HG02973 (cell line): ENCODE measurements around the gene PARN.

Experiments
- ATAC-seq: cut with Tn5 transposase; IDR thresholded peaks from one replicate; pipeline ENCODE4 v1.9.1; 2021; ENCODE audit warnings: moderate library complexity; ENCODE audit not compliant: unreplicated experiment

PARN gene

DNA sequence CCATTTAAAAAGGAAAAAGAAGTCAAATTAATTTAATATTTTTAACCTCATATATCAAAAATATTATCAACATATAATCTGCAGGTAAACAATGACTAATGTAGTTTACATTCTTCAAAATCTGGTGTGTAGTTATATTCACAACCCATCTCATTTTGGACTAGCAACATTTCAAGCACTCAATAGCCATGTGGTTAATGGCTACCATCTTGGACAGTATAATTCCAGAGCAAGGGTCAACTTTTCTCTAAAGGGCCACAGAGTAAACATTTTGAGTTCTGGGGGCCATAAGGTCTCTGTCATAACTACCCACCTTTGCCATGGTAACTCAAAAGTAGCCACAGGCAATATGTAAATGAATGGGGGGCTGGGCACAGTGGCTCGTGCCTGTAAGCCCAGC is 153.9 kb downstream of the PARN start:
- no peak for ATAC-seq

DNA sequence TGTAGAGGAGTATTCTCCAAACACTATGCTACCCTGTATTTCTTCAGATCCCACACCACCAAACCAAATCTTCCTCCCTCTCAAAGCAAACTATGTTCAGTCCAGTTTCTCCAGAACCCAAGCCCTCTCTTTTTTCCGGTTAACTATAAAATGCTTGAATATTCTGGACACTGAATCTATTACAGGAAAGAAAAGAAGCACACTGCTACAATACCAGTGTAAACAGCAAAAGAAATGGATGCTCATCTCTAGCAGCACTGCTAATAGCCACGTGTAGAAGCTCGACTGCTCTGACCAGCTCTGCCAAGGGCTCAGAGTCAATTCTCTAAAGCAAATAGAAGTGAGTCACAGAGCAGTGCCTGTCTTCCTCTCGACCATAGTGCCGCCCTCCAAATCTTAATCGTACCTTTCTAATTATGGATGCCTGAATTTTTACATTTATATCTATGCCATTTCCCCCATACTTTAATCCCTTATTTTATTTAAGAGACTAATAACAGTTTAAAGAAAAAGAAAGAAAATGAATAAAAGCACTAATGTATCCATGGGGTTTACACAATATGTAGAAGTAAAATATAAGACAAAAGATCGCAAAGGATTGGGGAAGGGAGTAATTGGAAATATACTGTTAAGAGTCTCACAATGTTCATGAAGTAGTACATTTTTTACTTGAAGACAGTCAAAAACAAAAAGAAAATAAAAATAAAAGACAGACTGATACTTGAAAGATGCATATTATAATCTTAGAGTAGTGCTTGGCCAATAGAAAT is 154.5 kb downstream of the PARN start:
- no peak for ATAC-seq

DNA sequence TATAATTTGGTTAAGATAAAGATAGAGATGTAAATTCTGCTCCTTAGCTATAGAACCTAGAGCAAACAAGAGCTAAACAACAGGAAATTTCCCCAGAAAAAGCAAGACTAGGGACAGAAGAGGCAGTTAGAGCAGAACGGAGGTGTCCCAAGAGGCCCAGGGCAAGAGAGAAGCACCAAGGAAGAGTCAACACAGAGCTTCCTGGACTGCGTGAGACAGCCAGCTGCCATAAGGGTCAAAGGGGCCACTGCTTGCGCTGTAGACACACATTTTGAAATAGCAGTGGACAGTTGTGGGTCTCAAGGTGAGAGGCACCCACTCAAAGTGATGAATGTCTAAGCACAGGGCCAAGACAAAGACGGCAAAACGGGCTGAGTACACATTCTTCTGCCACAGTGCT is 156.6 kb downstream of the PARN start:
- no peak for ATAC-seq

DNA sequence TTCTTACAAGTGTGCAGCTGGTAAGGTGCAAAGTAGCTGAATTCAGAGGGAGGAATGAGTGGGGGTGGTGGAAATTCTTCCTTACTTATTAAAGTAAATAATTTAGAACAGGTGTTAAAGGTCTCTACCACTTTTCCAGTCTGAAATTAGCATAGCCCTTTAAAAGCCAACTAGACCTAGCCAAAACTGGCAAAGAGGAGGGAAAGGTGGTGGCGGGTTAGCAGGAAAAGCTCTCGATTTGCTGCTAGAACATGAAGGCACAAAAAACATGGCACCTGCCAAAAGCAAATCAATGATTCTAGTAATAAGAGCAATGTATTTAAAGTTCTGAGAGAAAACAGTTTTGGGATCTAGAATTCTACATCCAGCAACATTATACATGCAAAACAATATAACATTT is 157.7 kb downstream of the PARN start:
- ATAC-seq: no peak

DNA sequence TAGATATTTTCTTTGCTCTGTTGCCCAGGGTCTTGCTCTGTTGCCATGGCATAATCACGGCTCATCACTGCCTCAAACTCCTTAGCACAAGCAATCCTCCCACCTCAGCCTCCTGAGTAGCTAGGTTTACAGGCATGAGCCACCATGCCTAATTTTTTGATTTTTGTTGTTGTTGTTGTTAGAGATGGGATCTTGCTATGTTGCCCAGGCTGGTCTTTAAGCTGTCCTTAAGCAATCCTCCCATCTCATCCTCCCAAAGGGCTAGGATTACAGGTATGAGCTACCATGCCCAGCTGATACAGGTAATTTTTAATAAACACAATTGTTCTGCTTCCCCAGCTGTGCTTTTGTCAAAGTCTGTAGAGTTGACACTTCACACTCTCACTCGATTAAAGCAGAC is 159.3 kb downstream of the PARN start:
- ATAC-seq: no peak

DNA sequence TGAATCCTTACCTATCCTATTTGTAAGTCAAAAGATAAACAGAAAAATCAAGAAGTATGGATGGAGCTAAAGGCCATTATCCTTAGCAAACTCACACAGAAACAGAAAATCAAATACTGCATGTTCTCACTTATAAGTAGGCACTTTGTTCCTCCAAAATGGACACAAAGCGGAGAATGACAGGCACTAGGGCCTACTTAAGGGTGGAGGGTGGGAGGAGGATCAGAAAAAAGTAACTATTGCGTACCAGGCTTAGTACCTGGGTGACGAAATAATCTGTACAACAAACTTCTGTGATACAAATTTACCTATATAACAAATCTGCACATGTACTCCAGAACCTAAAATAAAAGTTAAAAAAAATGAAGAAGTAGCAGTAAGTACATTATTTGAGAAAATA is 164.3 kb downstream of the PARN start:
- ATAC-seq: no peak

DNA sequence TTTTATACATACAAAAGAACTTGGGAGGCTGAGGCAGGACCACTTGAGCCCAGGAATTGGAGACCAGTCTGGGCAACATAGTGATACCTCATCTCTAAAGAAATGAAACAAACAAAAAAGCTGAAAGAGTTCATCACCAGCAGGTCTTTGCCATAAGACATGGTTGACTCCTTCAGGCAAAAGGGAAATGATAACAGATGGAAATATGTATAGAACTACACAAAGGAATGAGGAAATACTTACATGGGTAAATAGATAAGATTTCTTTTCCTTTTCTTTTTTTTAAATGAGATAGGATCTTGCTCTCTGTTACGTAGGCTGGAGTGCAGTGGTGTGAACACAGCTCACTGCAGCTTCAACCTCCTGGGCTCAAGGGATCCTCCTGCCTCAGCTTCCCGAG is 165.3 kb downstream of the PARN start:
- no peak for ATAC-seq

DNA sequence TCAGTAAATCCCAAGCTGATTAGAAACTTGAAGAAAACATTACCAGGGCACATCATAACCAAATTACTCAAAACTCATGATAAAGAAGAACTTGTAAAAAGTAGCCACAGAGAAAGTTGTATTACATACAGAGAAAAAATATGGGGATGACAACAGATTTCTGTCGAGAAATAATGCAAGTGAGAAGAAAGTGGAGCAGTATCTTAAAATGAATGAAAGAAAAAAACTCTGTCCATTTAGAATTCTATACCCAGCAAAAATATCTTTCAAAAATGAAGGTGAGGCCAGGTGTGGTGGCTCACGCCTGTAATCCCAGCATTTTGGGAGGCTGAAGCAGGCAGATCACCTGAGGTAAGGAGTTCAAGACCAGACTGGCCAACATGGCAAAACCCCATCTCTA is 165.9 kb downstream of the PARN start:
- ATAC-seq: no peak

DNA sequence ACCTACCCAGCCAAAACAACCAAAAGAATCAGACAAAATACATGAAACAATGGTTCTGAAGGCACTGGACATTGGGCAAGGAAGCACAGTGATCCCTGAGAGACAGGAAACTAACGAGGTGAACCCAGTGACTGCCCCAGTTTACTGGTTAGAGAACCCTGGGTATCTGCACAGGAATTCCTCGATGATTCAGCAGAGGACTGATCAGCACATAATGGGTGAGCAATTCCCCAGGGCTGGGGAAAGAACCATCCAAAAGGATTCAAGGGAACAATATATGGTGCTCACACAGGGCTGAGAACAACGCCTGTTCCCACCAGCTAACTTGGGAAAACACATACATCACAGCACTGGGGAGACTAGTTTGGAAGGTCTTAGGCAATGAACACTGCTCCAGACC is 167.2 kb downstream of the PARN start:
- no peak for ATAC-seq

DNA sequence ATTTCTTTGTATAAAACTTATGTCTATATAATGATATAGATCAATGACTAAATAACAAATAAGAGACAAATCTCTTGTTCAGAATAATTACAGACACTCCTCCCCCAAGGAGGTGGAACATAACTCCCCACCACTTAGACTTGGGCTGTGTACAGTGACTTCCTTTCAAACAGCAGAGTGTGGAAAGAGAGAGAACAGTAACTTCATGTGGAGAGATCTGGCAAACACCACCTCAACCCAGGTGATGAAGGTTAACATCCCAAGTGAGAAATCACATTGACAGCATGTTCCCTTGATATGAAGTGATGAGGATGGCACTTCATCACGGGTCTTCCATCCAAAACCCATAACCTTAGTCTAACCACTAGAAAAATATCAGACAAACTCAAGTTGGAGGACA is 169.3 kb downstream of the PARN start:
- ATAC-seq: no peak

DNA sequence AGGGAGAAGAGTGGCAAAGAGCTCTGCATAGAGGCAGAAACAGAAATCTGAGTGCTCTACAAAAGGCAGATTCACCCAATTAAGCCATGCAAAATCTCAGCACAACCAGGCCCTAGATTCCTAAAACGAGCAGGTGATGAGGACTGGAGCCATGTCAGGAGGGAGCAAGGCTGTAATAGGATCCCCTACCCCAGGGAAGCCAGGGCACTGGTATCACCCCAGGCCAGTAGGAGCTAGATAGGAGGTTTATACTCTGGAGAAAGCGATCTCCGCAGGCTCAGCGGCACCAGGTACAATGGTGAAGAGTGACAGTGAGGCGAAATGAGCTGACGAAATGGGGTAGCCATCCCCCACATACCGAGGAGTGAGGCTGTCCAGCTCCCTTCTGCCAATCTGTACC is 171.5 kb downstream of the PARN start:
- no peak for ATAC-seq

DNA sequence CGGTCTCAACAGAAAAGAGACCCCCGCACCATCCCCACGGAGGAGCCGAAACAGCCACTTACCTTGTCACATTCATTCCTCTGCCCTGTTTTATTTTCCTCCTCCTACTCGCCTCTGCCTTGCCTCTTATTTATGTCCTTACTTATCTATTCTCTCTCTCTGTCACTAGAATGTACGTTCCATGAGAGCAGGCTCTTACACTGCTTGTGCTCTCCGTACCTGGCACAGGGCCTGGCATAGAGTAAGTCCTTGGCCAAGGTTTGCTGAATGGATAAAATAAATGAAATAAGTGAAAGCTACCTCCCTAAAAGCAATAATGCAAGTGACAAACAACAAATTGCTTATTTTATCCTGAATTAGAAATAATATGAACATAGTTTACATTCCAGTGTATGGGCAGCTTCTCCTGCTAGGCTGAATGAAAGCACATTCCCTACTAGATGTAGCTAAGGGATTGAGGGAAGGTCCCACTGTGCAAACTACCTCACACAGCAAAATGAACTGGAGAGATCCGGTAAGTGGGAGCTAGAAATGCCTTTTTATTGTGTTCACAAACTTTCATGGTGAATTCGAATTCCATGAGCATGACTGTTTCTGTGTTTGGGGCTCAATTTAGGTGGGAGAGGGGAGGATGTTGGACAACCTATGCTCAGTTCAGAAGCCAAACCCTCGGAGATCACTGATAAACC is 173.1 kb downstream of the PARN start:
- ATAC-seq: no peak

DNA sequence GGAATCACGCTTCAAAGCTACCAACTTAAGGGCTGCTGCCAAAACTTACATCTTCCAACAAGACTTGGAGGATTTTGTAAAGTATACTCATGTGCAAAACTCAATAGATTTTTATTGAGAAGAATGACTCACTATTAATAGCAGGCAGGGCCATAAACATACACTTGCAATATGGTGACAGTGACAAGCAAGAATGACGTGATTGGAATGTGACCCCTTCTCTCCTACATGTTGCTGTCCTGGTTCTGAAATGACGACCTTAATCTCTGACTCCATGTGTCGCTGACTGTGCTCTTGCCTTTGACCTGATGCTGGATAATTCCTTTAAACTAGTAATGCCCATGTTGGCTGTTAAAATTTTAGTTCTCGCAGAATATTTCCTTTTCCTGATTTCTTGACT is 174.5 kb downstream of the PARN start:
- no peak for ATAC-seq

DNA sequence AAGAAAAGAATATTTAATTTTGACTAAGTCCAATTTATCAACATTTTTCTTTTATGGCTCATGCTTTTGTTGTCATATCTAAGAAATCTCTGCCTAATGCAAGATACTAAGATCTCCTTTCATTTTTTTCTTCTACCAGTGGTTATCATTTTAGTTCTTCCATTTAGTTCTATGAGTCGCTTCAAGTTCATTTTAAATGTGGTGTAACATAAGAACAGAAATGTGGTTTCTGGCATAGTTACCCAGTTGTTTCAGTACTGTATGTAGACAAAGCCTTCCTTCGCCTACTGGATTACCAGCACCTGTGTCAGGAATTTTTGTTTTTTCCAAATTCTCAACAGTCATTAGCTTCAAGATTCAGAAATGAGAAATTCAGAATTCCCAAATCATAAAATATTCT is 175.7 kb downstream of the PARN start:
- no peak for ATAC-seq

DNA sequence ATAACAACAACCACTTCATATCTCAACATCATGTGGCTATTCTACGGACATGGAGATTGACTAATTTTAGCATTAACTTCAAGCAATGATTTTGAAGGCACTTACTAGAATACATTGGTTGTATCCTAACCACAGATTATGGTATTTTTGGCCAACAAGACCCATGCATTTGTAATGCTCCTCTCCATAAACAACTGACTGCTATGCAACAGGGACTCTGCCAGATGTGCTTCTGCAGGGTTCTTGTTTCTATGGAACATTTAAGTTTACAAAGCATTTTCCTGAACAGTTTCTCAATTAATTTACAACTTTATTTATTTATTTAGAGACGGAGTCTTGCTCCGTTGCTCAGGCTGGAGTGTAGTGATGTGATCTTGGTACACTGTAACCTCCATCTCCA is 178.0 kb downstream of the PARN start:
- no peak for ATAC-seq

DNA sequence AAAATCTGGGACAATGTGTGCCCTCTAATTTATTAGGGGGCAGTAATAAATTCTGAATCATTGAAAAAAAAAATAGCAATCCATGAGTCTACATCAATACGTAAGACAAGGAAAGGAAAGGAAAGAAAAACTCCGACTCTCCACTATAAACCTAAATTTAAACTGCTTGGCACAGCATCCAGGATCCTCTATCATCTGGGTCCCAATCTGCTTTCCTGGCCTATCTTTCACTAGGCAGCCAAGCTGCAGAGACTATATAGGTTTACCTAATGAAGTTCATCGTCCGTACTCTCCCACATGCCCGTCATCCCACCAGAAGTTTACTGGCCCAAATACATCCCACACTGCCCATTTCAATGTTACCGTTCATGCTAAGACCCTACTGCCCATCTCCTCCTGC is 179.2 kb downstream of the PARN start:
- ATAC-seq: no peak

DNA sequence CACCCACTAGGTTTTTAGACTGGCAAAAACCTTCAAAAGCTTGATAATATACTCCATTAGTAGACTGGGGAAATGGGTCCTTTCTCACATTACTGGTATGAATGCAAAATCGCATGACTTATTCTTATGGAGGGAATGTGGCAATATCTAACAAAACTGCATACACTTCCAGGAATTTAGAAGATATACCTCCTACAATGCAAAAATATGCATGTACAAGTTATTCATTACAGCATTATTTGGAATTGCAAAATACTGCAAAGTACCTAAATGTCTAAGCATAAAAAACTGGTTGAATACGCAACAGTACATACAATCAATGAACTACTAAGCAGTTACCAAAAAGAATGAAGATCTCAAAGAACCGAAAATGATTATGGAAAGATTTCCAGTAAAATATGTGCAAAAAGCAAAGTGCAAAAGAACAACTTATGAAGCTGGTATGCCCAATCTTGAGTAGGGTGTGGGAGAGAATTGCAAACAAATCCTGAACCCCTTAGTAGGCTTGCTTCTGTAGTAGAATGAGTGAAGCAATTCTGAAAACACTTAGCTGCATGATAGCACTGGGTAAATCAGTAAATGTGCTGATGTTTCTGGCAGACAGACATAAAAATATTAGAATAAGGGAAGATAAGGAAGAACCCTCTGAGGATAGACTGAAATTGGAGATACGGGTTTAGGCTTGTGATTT is 180.1 kb downstream of the PARN start:
- ATAC-seq: no peak

DNA sequence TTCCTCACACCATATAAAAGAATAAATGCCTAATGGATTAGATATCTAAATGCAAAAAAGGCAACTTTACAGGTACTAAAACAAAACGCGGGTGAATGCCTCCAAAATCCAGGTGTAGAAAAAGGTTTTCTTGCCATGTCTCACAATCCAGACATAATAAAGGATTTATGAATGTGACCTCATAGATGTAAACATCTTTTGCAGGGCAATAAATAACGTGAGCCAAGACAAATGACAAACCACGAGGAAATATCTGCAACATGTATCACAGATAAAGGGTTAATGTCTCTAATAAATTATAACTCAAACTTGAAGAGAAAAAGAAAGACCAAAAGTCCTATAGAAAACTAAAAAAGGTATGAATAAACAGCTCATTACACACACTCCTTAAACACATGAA is 180.7 kb downstream of the PARN start:
- no peak for ATAC-seq

DNA sequence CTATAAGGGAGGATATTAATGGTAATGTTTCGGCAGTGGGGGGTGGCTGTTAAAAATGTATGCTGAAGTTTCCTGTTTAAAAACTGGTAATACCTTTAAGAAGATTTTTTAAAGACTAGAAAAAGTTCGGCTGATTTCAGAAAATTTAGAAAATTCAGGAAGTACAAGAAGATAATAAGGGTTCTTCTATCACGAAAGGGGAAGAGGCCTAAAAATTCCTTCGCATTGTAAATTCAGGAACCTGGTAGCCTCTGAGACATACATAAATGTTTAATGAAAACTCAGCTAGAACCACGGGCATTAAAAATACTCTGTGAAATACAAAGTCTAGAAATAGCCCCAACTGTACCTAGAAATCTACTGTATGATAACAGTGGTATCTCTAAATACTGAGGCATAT is 181.2 kb downstream of the PARN start:
- no peak for ATAC-seq

DNA sequence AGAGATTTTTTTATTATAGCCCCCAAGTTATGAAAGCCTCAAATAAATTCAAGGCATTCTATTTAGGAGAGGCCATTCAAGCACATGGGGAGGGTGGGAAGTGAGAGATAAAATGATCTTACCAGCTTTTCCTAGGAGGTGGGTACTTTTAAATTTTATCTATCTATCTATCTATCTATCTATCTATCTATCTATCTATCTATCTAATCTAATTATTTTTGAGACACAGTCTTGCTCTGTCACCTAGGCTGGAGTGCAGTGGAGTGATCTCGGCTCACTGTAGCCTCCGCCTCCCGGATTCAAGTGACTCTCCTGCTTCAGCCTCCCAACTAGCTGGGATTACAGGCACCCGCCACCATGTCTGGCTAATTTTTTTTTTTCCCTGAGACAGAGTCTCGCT is 182.3 kb downstream of the PARN start:
- no peak for ATAC-seq

DNA sequence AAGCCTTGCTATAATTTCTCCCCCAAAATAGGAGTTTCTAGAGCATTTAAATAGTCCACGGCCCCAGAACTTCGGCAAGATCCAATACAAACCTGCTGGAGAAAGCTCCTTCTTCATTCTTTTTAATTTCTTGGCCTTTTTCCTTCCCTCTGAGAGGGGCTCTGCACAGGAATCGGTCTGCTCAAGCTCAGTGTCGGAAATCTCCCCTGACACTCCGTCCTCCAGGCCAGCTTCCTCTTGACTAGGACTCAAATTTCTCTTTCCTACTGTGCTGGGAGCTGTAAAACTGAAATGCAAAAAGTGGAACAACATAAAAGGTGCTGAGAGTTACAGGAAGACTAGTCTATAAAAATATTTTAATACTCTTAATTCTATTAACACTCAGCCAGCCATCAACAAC is 183.3 kb downstream of the PARN start:
- ATAC-seq: no peak
